Upper lobe of left lung (tissue), 6 donors: Measurements from ENCODE around the gene HK1. TPM values are rescaled to one million over a fixed set of nuclear protein-coding genes. Genes with fewer than 3 reads are reported as not detected.

Experiments
- ATAC-seq, 2 donors: fragments of 200-7000 bp; cut with Tn5 transposase; one replicate each; pipeline ENCODE4 v1.9.1; 2022; ENCODE audit warnings: mild to moderate bottlenecking in 2 of 2, moderate library complexity in 2 of 2; ENCODE audit not compliant: low FRiP score in 2 of 2
- DNase-seq, 2 donors: peaks; one replicate each; pipeline ENCODE4 v3.0.0-alpha.2; 2019 to 2020
- H3K27ac ChIP-seq, 4 donors: fragments of 200-600 bp; sonication (generic); one replicate each; pipeline ENCODE4 v1.5.1; 2016 to 2019
- H3K27me3 ChIP-seq, 4 donors: fragments of 200-600 bp; sonication (generic); one replicate each; pipeline ENCODE4 v1.5.1; 2017 to 2019
- H3K36me3 ChIP-seq, 4 donors: fragments of 200-600 bp; sonication (generic); one replicate each; pipeline ENCODE4 v1.5.1; 2016 to 2019
- H3K4me1 ChIP-seq, 4 donors: fragments of 200-600 bp; sonication (generic); one replicate each; pipeline ENCODE4 v1.5.1; 2018 to 2019
- H3K4me3 ChIP-seq, 4 donors: fragments of 200-600 bp; sonication (generic); one replicate each; pipeline ENCODE4 v1.5.1; 2017 to 2019; ENCODE audit warnings: mild to moderate bottlenecking in 2 of 4, moderate library complexity in 1 of 4
- H3K9me3 ChIP-seq, 4 donors: fragments of 200-600 bp; sonication (generic); one replicate each; pipeline ENCODE4 v1.5.1; 2018 to 2019
- CTCF ChIP-seq, 6 experiments: fragments of 450-650 bp in 4 of 6; fragments of 200-600 bp in 2 of 6; sonication (generic) in 2 of 6; IDR thresholded peaks; one replicate each; pipeline ENCODE4 v1.5.1; 2016 to 2019; ENCODE audit warnings: antibody characterized with exemption in 6 of 6
- EP300 ChIP-seq, 4 donors: sonication (generic); formaldehyde crosslinking; IDR thresholded peaks; one replicate each; pipeline ENCODE4 v1.5.1; 2017; ENCODE audit warnings: antibody characterized with exemption in 4 of 4, control low read depth in 2 of 4
- POLR2A ChIP-seq, 4 donors: fragments of 450-650 bp; IDR thresholded peaks; one replicate each; pipeline ENCODE4 v1.5.1; 2016 to 2017; ENCODE audit warnings: antibody characterized with exemption in 4 of 4, mild to moderate bottlenecking in 2 of 4
- POLR2AphosphoS5 ChIP-seq, 2 donors: sonication (generic); formaldehyde crosslinking; IDR thresholded peaks; one replicate each; pipeline ENCODE4 v1.5.1; 2017; ENCODE audit warnings: antibody characterized with exemption in 2 of 2
- WGBS, 2 donors: methylation state at CpG; one replicate each; pipeline ENCODE4 v1.1.5; 2017 to 2018; 5-methylcytosine and 5-hydroxymethylcytosine counted together
- total RNA-seq, 6 donors: library from RNA; depleted of rRNA in 4 of 6; stranded (reverse); fragments of >200 nt in 4 of 6; gene quantifications; one replicate each; pipeline versions ENCODE4 v1.1.0 to v1.2.1, GENCODE V29; 2016 to 2021
- donor health status: DM: no; HTN: no; CAD: no; lungs with moderate emphysema.
- donor health status: DM: no; HTN: yes; CAD: no; lungs with severe emphysema.

The HK1 gene
- total RNA-seq, 6 donors from 2014 or later: 60.8 to 98.5 (median 88.9) TPM

DNA sequence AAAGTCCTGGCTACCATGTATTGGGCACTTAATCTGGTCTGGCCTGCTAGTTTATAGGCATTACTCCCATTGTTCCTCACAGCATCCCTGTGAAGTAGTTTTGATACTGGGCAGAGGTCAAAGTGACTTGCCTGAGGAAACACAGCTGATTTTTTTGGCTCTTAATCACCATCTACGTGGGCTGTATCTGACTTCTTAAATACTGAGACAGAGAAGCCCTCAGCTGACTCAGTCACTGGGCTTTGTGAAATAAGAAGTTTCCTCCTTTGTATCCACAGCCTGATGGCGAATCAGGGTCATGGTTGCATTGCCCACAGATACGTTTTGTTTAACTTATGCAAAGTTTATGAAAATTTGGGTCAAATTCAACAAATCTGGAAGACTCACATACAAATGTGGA is 125.2 kb downstream of the HK1 start:
- peaks cover 6 to 53% (median 36%) of the 10 kb centered on the region in 4 donors for H3K36me3 ChIP-seq
- WGBS, 2 donors: 73 to 80% methylated on average over 3 of the region's 3 CpGs
- H3K4me1 ChIP-seq: peaks cover 18 to 27% (median 22%) of the 10 kb centered on the region in 4 donors
- no peak for ATAC-seq
- no peak overlapping the region for H3K4me3 ChIP-seq
- no peak overlapping the region for H3K27ac ChIP-seq
- no peak for DNase-seq
- H3K27me3 ChIP-seq: no peaks in the 10 kb centered on the region
- no peak for TF ChIP-seq CTCF (IDR thresholded peaks at IDR 0.05)
- TF ChIP-seq POLR2AphosphoS5 (IDR thresholded peaks at IDR 0.05): no peak
- H3K9me3 ChIP-seq: no peaks in the 10 kb centered on the region

DNA sequence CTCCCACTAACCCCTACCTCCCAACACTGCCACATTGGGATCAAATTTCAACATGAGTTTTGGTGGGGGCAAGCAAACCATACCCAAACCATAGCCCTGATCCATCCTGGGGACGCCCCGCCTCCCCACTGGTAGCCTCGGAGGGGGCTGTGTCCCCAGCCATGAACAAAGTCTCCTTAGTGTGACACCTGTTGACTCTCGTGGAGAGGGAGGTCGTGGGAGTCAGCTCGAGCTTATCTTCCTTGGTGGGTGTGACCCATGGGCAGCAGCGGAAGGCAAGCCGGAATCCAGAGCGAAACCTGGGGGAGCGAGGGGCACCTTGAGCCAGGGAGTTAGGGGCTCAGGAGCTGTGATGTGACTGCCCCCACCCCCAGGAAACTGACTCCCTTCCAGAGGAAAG is 126.5 kb downstream of the HK1 start:
- Histone ChIP-seq H3K4me3 (no peak overlapping the region), H3K36me3 (peaks cover 4 to 40% (median 26%) of the 10 kb centered on the region in 4 donors), H3K4me1 (peaks cover 26 to 35% (median 29%) of the 10 kb centered on the region in 4 donors), H3K27ac (peak overlapping the region in 1 of 4 donors; percentile 94), H3K27me3 (no peaks in the 10 kb centered on the region), H3K9me3 (no peaks in the 10 kb centered on the region)
- DNase-seq (no peak), ATAC-seq (no peak)
- no peak for TF ChIP-seq POLR2A (IDR thresholded peaks at IDR 0.05)
- TF ChIP-seq EP300 (IDR thresholded peaks at IDR 0.05): no peak
- no peak for TF ChIP-seq CTCF (IDR thresholded peaks at IDR 0.05)
- TF ChIP-seq POLR2AphosphoS5 (IDR thresholded peaks at IDR 0.05): no peak
- WGBS, 2 donors: 87 to 91% methylated on average over 10 of the region's 10 CpGs

GRCh38 chr10:69405221-69405620 is 126.9 kb downstream of the HK1 start:
- WGBS, 2 donors: 81 to 83% methylated on average over 4 of the region's 4 CpGs
- H3K9me3 ChIP-seq: no peaks in the 10 kb centered on the region
- H3K27ac ChIP-seq: peak overlapping the region in 2 of 4 donors; percentile 19 to 94
- peaks cover 4 to 36% (median 24%) of the 10 kb centered on the region in 4 donors for H3K36me3 ChIP-seq
- no peaks in the 10 kb centered on the region for H3K27me3 ChIP-seq
- DNase-seq: no peak
- no peak for ATAC-seq
- no peak overlapping the region for H3K4me3 ChIP-seq
- H3K4me1 ChIP-seq: peaks cover 26 to 35% (median 30%) of the 10 kb centered on the region in 4 donors
- TF ChIP-seq EP300 (IDR thresholded peaks at IDR 0.05): no peak
- no peak for TF ChIP-seq POLR2A (IDR thresholded peaks at IDR 0.05)
- no peak for TF ChIP-seq POLR2AphosphoS5 (IDR thresholded peaks at IDR 0.05)
- TF ChIP-seq CTCF (IDR thresholded peaks at IDR 0.05): no peak

DNA sequence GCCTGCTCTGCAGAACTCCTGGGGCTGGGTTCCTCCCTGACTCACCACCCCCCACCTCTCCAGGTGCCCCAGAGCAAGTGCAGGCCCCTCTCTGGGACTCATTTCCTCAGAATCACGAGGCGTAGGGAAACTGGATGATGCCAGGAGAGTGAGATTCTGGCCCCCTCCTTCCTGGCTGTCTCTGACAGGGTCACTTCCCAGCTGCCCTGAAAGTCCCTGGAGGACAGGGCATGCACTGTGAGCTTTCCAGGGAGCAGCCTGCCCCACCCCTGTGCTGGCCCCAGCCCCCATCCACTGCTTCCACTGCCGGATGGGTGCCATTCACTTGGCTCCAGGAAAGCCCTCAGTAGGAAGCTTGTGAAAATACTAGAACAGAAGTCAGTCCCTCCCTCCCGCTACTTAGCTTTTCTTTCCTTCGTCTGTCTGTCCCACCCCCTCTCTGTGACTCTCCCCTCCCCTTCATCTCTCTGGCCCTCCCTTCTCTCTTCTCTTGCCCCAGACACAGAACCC is 128.1 kb downstream of the HK1 start:
- Histone ChIP-seq H3K27ac (peak overlapping the region in 3 of 4 donors; percentile 79 to 94 (median 89)), H3K27me3 (no peaks in the 10 kb centered on the region), H3K9me3 (no peaks in the 10 kb centered on the region), H3K4me1 (peaks cover 26 to 35% (median 30%) of the 10 kb centered on the region in 4 donors), H3K4me3 (no peak overlapping the region), H3K36me3 (peaks cover 0 to 24% (median 13%) of the 10 kb centered on the region in 4 donors)
- WGBS, 2 donors: 19 to 20% methylated on average over 5 of the region's 5 CpGs
- peak in 1 of 2 donors; percentile 40 for DNase-seq
- ATAC-seq: no peak
- TF ChIP-seq EP300 (IDR thresholded peaks at IDR 0.05) (peak in 1 of 4 donors; percentile 48), CTCF (IDR thresholded peaks at IDR 0.05) (no peak), POLR2AphosphoS5 (IDR thresholded peaks at IDR 0.05) (peak in 1 of 2 donors; percentile 20), POLR2A (IDR thresholded peaks at IDR 0.05) (no peak)
